Stimulated activated CD4-positive, alpha-beta T cell treated with anti-CD3 and anti-CD28 coated beads, Interleukin-2, amount 100 ng/mL, for 4 hours (primary cell): ENCODE results near the gene ZNF630.
"Not testable (repeated sequence)": the region's sequence is repeated elsewhere in the genome, so short reads cannot be mapped to it uniquely, and the experiment has no call there.

Source experiments
- DNase-seq: peaks from one replicate; pipeline ENCODE4 v3.0.0-alpha.2; 2020; ENCODE audit warnings: low read depth

Gene ZNF630

GRCh38 chrX:48071064-48071985 is at the start of gene ZNF630:
Gene ZNF630, minus strand, starts transcription at chrX:48071640. Its CDS starts 4,754 bp downstream, at chrX:48066886.
- DNase-seq, result peak; percentile 40

GRCh38 chrX:48107717-48108116 is 36.3 kb upstream of the ZNF630 start:
- no peak for DNase-seq

- DNase-seq, result no peak
Observed at GRCh38 chrX:48102874-48103374, 31.5 kb upstream of the ZNF630 start.

- DNase-seq, result no peak
Observed at GRCh38 chrX:48101443-48101842, 30.0 kb upstream of the ZNF630 start.

- not testable (repeated sequence) for DNase-seq
Observed at GRCh38 chrX:48092558-48092957, 21.1 kb upstream of the ZNF630 start.

- DNase-seq, result no peak
Observed at GRCh38 chrX:48090123-48090522, 18.7 kb upstream of the ZNF630 start.

GRCh38 chrX:48086082-48086481 is 14.6 kb upstream of the ZNF630 start:
- no peak for DNase-seq

- no peak for DNase-seq
Observed at GRCh38 chrX:48083706-48084105, 12.3 kb upstream of the ZNF630 start.

GRCh38 chrX:48083212-48083611 is 11.8 kb upstream of the ZNF630 start:
- DNase-seq, result peak; percentile 7

GRCh38 chrX:48076343-48076742 is 4.9 kb upstream of the ZNF630 start:
- no peak for DNase-seq

- no peak for DNase-seq
Observed at GRCh38 chrX:48071986-48072605, 656 bp upstream of the ZNF630 start.

GRCh38 chrX:48068096-48068887 is 3.1 kb downstream of the ZNF630 start:
- DNase-seq, result no peak

- no peak for DNase-seq
Observed at GRCh38 chrX:48064261-48064660, 7.2 kb downstream of the ZNF630 start.

- DNase-seq, result no peak
Observed at GRCh38 chrX:48059296-48059639, 12.2 kb downstream of the ZNF630 start.

GRCh38 chrX:48058621-48059295 is 12.7 kb downstream of the ZNF630 start:
- DNase-seq, result no peak

GRCh38 chrX:48046846-48047245 is 24.6 kb downstream of the ZNF630 start:
- no peak for DNase-seq

GRCh38 chrX:48045410-48046311 is 25.8 kb downstream of the ZNF630 start:
- no peak for DNase-seq

- DNase-seq, result no peak
Observed at GRCh38 chrX:48043056-48043455, 28.4 kb downstream of the ZNF630 start.

- DNase-seq, result no peak
Observed at GRCh38 chrX:48035891-48036290, 35.5 kb downstream of the ZNF630 start.

GRCh38 chrX:48030641-48031173 is 40.7 kb downstream of the ZNF630 start:
- DNase-seq, result not testable (repeated sequence)
